ENCODE measurements around the gene DNAJA3. TPM values are rescaled to one million over a fixed set of nuclear protein-coding genes. Genes with fewer than 3 reads are reported as not detected.

Gene DNAJA3
- total RNA-seq, 1 donor from 2014 or later: 34.6 TPM

DNA sequence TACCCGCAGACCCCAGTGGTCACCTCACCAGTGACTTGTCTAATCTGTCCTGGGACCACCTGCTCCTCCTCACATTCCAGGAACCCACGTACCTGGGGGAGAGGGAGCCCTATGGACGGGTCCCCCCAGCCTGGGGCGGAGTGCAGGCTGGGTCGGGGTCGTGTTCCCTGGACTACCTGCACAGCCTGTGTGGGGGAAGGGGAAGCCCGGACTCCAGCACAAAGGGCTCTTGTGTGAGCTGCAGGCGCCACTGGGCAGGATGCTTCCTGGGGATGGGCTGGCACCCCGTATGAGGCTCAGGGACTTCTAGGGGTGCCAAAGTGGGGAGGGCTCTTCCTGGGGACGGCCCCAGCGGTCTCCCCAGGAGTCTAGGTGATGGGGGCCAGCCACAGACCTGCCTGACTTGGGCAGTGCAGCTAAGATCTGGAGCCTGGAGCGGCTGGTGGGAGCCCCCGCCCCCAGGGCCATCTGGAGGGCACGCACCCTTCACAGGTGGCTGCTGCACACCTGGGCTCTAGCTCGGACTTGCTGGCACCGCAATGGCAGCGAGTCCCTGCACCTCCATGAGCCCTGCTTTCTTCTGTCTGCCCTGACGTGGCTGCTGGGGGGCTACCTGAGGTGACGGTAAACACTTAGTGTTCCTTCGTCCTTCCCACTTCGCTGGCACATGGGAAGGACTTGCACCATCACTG lies 46.5 kb upstream of the DNAJA3 start:
- H3K9me3 ChIP-seq: no peaks in the 10 kb centered on the region
- TF ChIP-seq, protein P1, sequence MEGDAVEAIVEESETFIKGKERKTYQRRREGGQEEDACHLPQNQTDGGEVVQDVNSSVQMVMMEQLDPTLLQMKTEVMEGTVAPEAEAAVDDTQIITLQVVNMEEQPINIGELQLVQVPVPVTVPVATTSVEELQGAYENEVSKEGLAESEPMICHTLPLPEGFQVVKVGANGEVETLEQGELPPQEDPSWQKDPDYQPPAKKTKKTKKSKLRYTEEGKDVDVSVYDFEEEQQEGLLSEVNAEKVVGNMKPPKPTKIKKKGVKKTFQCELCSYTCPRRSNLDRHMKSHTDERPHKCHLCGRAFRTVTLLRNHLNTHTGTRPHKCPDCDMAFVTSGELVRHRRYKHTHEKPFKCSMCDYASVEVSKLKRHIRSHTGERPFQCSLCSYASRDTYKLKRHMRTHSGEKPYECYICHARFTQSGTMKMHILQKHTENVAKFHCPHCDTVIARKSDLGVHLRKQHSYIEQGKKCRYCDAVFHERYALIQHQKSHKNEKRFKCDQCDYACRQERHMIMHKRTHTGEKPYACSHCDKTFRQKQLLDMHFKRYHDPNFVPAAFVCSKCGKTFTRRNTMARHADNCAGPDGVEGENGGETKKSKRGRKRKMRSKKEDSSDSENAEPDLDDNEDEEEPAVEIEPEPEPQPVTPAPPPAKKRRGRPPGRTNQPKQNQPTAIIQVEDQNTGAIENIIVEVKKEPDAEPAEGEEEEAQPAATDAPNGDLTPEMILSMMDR (IDR thresholded peaks at IDR 0.05): no peak
- ATAC-seq (no peak), DNase-seq (no peak)
- H3K36me3 ChIP-seq: peaks cover 46% of the 10 kb centered on the region
- no peak overlapping the region for H3K27ac ChIP-seq
- peaks cover 60% of the 10 kb centered on the region for H3K4me1 ChIP-seq
- no peak overlapping the region for H3K4me3 ChIP-seq
- H3K27me3 ChIP-seq (ENCODE audit: low read depth): no peaks in the 10 kb centered on the region
- intact Hi-C loops (cut with DNase I): no loop called here

DNA sequence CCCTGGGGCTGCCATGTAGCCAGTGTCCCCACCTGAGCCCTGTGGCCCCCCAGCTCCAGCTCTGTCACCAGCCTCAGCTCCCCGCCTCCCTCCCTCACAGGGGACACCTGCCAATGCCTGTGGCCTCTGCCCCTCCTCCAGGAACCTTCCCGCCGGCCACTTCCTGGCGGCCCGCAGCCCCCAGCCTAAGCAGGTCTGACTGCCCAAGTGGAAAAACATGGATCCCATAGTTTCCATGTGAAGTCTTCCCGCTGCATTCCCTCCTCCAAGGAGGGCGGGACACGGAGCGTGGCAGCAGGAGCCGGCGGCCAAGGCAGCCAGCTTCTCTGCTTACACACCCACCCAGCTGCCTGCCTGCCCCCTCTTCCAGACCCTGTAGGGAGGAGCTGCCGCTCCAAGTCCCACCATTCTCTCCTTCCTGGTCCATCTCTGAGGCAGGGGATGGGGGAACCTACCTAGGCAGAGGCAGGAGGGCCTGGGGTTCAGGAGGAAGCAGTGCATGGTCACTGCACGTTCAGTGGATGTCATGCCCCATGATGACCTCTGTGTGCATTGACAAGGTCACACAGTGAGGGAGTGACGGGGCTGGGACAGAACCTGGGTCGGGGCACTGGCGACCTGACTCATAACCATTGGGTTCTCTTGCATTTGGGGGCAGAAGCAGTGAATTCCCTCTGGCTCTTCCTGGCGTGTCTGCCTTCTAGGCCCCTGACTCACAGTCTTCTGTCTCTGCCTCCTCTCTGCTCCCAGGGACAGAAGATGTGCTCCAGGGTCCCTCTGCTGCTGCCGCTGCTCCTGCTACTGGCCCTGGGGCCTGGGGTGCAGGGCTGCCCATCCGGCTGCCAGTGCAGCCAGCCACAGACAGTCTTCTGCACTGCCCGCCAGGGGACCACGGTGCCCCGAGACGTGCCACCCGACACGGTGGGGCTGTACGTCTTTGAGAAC lies 45.3 kb upstream of the DNAJA3 start:
- Histone ChIP-seq H3K27ac (no peak overlapping the region), H3K9me3 (no peaks in the 10 kb centered on the region), H3K4me3 (no peak overlapping the region), H3K36me3 (peaks cover 58% of the 10 kb centered on the region), H3K27me3 (ENCODE audit: low read depth) (no peaks in the 10 kb centered on the region), H3K4me1 (peaks cover 50% of the 10 kb centered on the region)
- TF ChIP-seq, protein P1 (IDR thresholded peaks at IDR 0.05): no peak
- DNase-seq (no peak), ATAC-seq (no peak)
- intact Hi-C loops (cut with DNase I): no loop called here

DNA sequence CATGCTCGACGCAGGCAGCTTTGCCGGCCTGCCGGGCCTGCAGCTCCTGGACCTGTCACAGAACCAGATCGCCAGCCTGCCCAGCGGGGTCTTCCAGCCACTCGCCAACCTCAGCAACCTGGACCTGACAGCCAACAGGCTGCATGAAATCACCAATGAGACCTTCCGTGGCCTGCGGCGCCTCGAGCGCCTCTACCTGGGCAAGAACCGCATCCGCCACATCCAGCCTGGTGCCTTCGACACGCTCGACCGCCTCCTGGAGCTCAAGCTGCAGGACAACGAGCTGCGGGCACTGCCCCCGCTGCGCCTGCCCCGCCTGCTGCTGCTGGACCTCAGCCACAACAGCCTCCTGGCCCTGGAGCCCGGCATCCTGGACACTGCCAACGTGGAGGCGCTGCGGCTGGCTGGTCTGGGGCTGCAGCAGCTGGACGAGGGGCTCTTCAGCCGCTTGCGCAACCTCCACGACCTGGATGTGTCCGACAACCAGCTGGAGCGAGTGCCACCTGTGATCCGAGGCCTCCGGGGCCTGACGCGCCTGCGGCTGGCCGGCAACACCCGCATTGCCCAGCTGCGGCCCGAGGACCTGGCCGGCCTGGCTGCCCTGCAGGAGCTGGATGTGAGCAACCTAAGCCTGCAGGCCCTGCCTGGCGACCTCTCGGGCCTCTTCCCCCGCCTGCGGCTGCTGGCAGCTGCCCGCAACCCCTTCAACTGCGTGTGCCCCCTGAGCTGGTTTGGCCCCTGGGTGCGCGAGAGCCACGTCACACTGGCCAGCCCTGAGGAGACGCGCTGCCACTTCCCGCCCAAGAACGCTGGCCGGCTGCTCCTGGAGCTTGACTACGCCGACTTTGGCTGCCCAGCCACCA lies 44.4 kb upstream of the DNAJA3 start:
- Histone ChIP-seq H3K27ac (no peak overlapping the region), H3K36me3 (peaks cover 67% of the 10 kb centered on the region), H3K27me3 (ENCODE audit: low read depth) (no peaks in the 10 kb centered on the region), H3K9me3 (no peaks in the 10 kb centered on the region), H3K4me3 (no peak overlapping the region), H3K4me1 (peaks cover 45% of the 10 kb centered on the region)
- TF ChIP-seq, protein P1 (IDR thresholded peaks at IDR 0.05): no peak
- intact Hi-C loops (cut with DNase I): no loop called here
- DNase-seq: no peak
- no peak for ATAC-seq

DNA sequence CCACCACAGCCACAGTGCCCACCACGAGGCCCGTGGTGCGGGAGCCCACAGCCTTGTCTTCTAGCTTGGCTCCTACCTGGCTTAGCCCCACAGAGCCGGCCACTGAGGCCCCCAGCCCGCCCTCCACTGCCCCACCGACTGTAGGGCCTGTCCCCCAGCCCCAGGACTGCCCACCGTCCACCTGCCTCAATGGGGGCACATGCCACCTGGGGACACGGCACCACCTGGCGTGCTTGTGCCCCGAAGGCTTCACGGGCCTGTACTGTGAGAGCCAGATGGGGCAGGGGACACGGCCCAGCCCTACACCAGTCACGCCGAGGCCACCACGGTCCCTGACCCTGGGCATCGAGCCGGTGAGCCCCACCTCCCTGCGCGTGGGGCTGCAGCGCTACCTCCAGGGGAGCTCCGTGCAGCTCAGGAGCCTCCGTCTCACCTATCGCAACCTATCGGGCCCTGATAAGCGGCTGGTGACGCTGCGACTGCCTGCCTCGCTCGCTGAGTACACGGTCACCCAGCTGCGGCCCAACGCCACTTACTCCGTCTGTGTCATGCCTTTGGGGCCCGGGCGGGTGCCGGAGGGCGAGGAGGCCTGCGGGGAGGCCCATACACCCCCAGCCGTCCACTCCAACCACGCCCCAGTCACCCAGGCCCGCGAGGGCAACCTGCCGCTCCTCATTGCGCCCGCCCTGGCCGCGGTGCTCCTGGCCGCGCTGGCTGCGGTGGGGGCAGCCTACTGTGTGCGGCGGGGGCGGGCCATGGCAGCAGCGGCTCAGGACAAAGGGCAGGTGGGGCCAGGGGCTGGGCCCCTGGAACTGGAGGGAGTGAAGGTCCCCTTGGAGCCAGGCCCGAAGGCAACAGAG lies 43.5 kb upstream of the DNAJA3 start:
- H3K4me1 ChIP-seq: peaks cover 45% of the 10 kb centered on the region

More for the DNA sequence above, 43.5 kb upstream of the DNAJA3 start:
- Histone ChIP-seq H3K27ac (no peak overlapping the region), H3K27me3 (ENCODE audit: low read depth) (no peaks in the 10 kb centered on the region), H3K4me3 (no peak overlapping the region), H3K36me3 (peaks cover 75% of the 10 kb centered on the region), H3K9me3 (no peaks in the 10 kb centered on the region)
- DNase-seq (no peak), ATAC-seq (no peak)
- TF ChIP-seq, protein P1 (IDR thresholded peaks at IDR 0.05): no peak
- intact Hi-C loops (cut with DNase I): no loop called here
